ENCODE results near the gene RBM6. TPM values are rescaled to one million over a fixed set of nuclear protein-coding genes. Genes with fewer than 3 reads are reported as not detected.
"Not testable (repeated sequence)": the region's sequence is repeated elsewhere in the genome, so short reads cannot be mapped to it uniquely, and the experiment has no call there.

Gene RBM6, protein sequence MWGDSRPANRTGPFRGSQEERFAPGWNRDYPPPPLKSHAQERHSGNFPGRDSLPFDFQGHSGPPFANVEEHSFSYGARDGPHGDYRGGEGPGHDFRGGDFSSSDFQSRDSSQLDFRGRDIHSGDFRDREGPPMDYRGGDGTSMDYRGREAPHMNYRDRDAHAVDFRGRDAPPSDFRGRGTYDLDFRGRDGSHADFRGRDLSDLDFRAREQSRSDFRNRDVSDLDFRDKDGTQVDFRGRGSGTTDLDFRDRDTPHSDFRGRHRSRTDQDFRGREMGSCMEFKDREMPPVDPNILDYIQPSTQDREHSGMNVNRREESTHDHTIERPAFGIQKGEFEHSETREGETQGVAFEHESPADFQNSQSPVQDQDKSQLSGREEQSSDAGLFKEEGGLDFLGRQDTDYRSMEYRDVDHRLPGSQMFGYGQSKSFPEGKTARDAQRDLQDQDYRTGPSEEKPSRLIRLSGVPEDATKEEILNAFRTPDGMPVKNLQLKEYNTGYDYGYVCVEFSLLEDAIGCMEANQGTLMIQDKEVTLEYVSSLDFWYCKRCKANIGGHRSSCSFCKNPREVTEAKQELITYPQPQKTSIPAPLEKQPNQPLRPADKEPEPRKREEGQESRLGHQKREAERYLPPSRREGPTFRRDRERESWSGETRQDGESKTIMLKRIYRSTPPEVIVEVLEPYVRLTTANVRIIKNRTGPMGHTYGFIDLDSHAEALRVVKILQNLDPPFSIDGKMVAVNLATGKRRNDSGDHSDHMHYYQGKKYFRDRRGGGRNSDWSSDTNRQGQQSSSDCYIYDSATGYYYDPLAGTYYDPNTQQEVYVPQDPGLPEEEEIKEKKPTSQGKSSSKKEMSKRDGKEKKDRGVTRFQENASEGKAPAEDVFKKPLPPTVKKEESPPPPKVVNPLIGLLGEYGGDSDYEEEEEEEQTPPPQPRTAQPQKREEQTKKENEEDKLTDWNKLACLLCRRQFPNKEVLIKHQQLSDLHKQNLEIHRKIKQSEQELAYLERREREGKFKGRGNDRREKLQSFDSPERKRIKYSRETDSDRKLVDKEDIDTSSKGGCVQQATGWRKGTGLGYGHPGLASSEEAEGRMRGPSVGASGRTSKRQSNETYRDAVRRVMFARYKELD
- 10 to 100 TPM; 53.4 to 62.6 TPM for total RNA-seq
- long read RNA-seq, donor 1, partial matches to known transcripts = 4 of 19 reads
- long read RNA-seq, donor 1, other reads (novel, unspliced or antisense) = 11 of 19 reads
- long read RNA-seq, donor 2, transcript RBM6-210 (17 exons, 2,260 nt) = major isoform, 6 of 42 reads
- long read RNA-seq, donor 2, partial matches to known transcripts = 19 of 42 reads
- long read RNA-seq, donor 2, other reads (novel, unspliced or antisense) = 15 of 42 reads

DNA sequence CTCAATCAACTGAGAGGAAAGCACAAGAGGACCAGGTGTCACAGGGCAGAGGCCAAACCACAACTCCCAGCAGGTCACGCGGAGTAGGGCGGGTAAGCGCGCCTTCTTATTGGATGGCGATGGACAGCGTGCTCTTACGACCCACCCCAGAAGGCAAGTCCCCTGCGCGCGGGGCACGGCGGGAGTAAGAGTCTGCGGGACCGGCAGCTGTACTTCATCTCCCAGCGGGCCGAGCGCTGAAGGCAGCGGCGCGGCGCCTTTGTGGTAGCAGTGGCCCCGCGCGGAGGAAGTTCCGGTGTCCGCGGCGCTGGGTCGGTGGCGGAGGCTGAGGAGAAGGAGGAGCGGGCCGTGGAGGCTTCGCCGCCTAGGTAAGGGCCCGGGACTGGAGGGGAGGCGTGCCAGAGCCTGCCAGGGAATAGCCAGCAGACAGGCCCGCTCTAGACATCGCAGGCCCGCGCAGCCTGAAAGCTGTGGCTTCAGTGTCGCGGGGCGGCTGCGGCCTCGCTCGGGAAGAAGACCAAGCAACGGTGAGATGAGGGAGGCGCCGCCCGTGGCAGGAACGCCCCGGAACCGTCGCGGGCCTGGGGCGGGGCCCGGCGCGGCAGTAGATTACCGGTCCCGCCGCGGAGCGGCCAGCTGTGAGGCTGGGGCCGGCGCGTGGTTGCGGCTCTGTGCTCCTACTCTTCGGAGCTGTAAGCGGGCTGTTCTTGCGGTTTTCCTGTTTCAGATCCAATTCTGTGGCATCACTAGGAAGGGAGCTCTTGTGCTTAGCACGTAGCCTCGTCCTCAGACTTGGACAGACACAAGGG lies at the start of gene RBM6:
RBM6 (plus strand) TSS at position 293 of the 809 bp plus-strand sequence. CDS start 22,492 bp downstream, outside the sequence.
- intact Hi-C loops (cut with DNase I) = loop anchor here in 1 of 2 donors (10.0 kb wide), 1 partner anchor 1345 kb away; no protein-coding TSS in a partner anchor

DNA sequence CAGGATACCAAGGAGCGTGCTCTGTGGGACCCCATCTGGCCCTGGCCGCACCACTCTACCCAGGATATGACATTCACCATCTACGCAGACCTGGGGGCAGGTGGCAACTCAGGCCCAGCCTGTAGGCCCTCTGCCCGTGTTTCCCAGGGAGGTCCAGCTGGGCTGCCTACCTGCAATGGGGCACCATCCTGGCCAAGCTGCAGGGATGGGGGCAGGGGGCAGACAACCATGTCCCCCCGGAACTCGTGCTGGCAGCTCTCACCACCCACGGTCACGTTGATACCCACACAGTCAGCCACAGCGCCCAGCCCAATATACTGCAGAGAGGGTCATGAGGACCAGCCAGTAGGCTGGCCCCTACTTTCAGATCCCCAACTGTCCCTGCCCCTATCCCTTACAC lies 44.2 kb upstream of the RBM6 start:
- intact Hi-C loops (cut with DNase I) = no loop called here
- no peak for DNase-seq (ENCODE audit: low spot score)

More for the DNA sequence above, at the start of gene RBM6:
- peak; percentile 99 for DNase-seq (ENCODE audit: low spot score)

DNA sequence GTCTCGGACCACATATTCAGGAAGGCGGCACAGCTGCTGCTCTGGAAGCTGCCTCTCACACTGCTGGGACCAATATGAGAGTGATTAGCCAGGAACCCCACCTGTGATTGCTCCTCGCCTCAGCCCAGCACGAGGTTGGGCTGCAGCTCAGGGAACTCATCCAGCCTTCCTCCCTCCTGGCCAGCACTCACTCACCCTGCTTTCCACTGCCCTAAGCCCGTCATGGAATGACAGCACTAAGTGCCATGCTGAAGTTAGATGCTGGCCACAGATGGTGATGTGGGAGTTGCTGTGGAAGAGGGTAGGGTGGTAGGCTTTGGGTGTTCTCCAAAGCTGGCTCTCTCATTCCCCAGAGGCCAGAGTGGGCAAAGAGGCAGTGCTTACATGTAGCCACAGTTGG lies 43.6 kb upstream of the RBM6 start:
- intact Hi-C loops (cut with DNase I) = no loop called here
- no peak for DNase-seq (ENCODE audit: low spot score)

DNA sequence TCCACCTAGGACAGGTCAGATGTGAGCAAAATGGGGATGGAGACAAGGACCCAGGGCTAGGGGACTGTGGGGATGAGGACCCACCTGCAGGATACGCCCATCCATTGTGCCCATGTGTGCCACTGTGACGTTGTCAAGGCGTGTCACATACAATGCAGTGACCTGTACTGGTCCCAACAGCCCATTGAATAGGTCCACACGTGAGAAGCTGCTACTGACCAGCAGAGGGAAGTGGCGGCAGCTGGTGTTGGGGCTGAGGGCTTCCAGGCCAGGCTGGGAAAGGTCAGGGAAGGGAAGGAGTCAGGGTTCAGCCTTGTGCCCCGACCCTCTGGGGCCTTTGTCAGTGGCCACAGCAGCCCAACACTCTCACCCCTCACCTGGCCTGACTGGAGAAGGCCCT lies 41.0 kb upstream of the RBM6 start:
- intact Hi-C loops (cut with DNase I) = no loop called here

DNA sequence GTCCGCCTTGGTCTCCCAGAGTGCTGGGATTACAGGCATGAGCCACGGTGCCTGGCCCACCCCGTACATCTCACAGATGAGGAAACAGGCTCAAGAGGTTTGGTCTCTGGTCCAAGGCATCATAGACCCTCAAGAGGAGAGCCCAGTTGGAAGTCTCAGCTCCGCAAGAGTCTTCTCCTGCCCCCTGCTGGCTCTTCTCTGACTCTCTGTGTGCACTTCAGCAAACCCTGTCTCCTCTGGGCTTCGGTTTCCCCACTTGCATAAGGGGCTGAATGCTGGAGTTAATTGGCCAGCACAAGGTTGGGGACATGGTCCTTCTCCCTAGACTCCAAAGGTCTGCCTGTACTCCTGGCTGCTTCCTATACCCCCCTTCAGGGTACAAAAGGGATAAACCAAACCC lies 40.1 kb upstream of the RBM6 start:
- intact Hi-C loops (cut with DNase I) = loop anchor here in 1 of 2 donors (10.0 kb wide), 1 partner anchor 195 kb away; no protein-coding TSS in a partner anchor

More for the DNA sequence above, 41.0 kb upstream of the RBM6 start:
- DNase-seq (ENCODE audit: low spot score) = no peak

DNA sequence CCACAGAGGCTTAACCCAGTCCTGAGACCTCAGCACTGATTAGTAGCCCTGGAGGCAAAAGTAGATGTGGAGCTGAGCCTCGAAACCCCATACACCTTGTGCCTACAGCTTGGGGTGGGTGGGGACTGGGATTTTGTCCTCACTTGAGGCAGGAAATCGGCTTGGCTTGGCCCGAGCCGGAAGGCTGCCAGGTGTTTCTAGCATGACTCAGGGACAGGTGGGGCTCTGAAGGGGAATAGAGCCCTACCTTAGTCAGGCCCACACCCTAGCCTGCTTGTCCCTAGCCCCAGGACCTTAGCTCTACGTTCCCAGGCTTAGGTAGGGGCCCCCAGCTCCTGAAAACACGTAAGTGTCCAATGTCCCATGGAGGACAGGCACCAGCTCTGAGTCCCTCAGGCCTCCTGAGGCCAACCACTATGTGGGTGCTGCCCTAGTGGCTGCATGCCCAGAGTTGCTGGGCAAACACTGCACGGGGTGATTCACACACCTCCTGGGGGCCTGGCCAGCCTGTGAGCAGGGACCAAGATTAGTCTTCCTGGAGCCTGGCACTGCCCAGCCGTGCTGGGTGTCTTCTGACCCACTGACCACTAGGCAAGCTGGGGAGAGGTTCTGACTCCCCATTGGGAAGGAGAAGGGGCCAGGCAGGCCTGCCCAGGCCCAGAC lies 39.3 kb upstream of the RBM6 start:
- DNase-seq (ENCODE audit: low spot score) = no peak
- intact Hi-C loops (cut with DNase I) = loop anchor here in 1 of 2 donors (10.0 kb wide), 1 partner anchor 196 kb away; no protein-coding TSS in a partner anchor

More for the DNA sequence above, 40.1 kb upstream of the RBM6 start:
- DNase-seq (ENCODE audit: low spot score) = no peak

DNA sequence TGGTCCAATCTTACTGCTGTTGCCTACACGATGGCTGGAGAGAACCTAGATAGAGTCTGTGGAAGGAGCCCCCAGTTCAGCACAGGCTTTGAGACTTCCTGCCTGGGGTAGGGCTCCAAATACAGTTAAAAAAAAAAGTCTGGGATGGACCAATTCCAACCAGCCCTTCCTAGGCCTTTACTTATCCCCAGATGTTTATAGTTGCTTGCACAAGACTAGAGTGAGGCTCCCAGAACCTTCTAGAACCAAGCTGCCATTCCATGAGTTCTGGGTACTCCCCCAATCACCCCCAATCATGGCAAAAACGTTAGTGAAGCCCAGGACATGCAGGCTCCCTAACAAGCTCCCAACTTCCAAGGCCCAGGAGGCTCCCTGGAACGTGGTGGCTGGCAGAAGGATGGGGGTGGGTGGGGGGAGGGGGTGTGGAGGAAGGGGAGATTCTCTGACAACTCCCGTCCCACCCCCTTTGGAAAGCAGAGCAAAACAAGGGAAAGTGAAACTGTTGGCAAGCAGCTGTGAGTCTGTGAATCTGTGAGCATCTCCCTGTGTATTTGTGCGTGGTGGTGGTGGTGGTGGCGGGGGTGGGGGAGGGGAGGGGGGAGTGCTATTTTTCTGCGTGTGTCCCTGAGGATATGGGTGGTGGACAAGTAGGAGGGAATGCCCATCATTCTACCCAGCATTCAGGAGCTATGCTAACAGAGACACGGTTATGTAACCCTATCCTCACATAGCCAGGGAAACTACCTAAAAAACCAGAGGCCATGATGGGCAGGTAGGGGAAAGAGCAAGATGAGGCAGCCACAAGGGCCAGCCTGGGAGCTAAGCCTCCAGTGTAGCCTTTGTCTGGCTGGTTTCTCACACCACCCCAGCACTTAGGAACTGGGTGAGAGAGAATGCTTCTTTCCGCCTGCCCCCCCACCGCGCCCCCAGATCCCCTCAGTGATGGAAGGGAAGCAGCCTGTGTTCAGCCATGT lies 38.3 kb upstream of the RBM6 start:
- intact Hi-C loops (cut with DNase I) = loop anchor here in 1 of 2 donors (10.0 kb wide), 1 partner anchor 197 kb away; no protein-coding TSS in a partner anchor

DNA sequence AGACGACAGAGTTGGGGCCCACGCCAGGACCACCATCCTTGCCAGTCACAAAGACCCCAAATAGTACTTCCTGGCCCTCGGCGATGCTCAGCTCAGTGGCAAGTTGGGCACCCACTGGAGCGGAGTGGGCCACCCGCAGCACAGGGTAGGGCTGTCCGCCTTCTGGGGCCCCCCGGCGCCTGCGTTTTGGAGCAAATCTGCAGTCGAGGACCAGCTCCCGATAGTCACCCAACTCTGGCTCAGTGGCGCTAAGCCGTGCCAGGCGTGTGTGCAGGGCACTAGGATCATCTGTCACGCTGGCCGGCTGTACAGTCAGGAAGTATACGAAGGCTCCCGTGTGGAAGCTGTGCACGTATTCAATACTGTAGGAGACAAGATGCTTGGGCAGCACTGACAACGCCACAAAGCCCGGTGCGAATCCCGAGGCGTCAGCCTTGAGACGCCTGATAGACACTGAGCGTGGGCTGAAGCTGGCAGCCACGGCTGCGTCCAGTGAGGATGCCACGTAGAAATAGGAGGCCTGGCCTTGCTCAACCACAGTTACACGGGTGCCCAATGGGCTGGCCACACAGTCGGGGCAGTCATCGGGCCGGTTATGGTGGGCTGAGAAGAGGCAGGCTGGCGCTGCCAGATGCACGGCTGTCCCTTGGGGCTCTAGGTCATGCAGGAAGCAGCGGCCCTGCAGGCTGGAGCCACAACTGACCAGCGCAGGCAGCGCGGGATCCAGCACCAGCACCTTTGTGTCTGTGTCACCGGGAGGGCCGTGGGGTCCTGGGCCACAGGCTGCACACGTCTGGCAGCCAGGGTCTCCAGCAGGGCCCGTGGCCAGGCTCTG lies 37.2 kb upstream of the RBM6 start:
- intact Hi-C loops (cut with DNase I) = loop anchor here in 1 of 2 donors (10.0 kb wide), 1 partner anchor 198 kb away; no protein-coding TSS in a partner anchor
- no peak for DNase-seq (ENCODE audit: low spot score)

More for the DNA sequence above, 38.3 kb upstream of the RBM6 start:
- DNase-seq (ENCODE audit: low spot score) = no peak

DNA sequence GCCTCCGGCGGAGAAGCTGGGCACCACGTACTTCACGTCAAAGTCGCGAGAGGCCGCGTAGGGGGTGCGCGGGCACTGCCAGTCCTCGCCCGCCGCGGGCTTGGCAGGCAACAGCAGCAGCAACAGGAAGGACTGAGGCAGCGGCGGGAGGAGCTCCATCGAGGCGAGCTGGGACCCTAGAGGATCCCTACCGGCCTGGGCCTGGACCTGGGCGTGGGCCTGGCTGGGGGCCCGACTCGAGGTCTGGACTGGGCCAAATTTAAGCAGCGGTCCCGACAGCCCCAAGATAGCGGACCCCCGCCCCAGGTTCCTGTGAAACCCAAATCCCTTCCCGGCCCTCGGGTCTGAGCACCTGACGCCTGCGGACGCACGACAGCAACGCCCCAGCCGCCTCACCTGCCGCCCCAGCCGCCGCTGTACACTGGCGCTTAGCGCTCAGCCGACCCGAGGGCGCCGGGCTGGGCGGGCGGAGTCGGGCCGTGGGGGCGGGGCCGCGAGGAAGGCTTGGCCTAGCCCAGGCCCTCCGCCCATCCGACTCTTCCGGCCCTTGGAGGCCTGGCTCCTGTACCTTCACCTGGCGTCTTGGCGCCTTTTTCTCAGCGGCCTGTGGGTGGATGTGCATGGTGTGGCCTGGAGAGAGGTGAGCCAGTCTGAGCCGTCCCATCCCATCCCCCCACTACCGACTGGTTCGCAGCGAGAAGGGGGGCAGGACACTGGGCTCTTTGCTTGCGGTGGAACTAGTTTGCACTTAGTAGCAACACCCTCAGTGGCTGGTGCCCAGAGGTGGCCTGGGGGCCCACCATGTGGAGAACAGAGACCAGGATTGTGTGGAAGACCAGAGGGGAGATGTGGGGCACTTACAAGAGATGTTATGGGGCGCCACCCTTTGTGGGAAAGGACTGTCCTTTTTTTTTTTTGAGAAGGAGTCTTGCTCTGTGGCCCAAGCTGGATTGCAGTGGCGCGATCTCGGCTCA lies 36.2 kb upstream of the RBM6 start, which contains the start of gene MST1R:
MST1R (minus strand) TSS at position 423 of the 974 bp plus-strand sequence; CDS start at position 159, 264 bp downstream.
- DNase-seq (ENCODE audit: low spot score) = peak; percentile 90
- intact Hi-C loops (cut with DNase I) = loop anchor here in 1 of 2 donors (10.0 kb wide), 1 partner anchor 199 kb away; no protein-coding TSS in a partner anchor

DNA sequence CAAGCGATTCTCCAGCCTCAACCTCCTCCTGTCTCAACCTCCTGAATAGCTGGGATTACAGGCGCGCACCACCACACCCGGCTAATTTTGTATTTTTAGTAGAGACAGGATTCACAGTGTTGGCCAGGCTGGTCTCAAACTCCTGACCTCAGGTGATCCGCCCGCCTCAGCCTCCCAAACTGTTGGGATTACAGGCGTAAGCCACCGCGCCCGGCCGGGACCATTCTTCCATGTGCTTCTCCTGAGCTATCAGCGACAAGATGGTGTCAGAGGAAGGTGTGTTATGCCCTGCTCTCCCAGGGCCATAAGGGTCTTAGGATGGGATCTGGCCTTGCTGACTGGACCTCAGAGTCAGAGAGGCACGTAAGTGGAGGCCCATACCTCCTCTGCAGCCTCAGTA lies 35.5 kb upstream of the RBM6 start:
- intact Hi-C loops (cut with DNase I) = loop anchor here in 1 of 2 donors (10.0 kb wide), 1 partner anchor 200 kb away; no protein-coding TSS in a partner anchor

DNA sequence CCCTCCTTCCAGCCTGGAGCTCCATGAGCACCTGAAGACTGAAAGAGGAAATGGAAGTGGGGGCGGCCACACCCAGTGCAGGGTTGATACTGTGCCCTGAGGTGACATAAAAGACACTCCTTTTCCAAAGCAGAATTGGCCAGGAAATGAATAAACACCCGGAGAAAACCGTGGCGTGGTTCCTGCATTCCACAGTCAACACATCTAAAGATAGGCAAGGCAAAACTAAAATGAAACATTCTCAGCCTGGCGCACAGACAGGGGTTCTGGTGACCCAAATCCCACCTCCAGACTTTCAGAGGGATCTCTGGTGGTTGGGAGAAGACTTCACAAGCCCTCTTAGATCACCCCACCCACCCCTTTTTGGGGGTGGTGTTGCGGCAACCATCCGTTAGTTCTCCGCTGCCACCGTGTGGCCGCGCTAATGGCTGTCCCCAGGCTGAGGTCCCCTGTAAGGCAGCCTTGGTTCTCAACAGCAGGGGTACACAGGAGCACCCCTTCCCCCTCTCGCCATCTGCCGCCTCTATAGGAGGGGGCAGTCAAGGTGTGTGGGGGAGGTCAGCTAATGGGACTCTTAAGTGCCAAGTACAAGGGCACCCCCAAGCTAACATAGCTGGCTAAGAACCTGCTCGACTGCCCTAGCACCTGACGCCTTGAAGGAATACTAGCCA lies 33.7 kb upstream of the RBM6 start:
- DNase-seq (ENCODE audit: low spot score) = peak; percentile 84
- intact Hi-C loops (cut with DNase I) = loop anchor here in 1 of 2 donors (5.0 to 10.0 kb wide), 2 partner anchors 104 to 201 kb away; partner anchors contain the start of gene INKA1

More for the DNA sequence above, 35.5 kb upstream of the RBM6 start:
- not testable (repeated sequence) for DNase-seq (ENCODE audit: low spot score)

DNA sequence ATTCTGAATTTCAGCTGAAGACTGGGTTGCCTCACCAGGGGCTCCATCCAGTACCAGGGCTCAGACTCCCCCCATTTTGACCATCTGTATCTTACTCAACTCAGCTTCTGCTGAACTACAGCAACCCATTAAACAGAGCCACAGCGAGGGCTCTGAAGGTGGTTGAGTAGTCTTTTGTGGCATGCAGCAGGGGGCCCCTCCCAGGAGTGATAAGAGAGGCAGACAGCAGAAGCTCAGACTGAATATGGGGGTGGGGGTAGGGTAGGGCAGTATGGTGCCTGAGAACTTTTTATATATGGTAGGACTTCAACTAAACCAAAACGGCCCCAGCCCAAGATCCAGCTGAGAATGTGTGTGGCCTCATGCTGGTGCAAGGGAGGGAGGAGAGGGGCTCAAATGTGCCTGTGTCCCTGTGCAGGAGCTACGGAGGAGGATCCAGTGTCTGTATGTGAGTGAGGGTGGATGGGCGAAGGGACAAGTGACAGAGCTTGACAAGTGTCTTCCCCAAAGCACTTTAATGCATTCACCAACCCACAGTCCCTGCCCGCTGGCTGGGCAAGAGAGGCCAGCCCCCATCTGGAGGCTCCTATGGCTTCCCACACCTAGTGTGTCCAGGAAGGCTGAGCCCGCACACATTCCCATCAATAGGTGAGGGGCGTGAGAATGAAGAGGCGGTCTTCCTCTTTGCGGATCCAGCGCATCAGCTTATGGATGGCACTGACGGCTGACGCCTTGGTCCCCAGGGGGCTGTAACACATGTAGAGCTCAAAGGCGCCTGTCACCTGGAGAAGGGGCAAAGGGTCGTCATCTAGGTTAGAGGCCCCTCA lies 31.4 kb upstream of the RBM6 start:
- no peak for DNase-seq (ENCODE audit: low spot score)
- intact Hi-C loops (cut with DNase I) = loop anchor here in 1 of 2 donors (5.0 to 10.0 kb wide), 2 partner anchors 106 to 204 kb away; partner anchors contain the start of gene INKA1

All from posterior vena cava (tissue), 2 donors.